Loucy (cell line): ENCODE data around the gene HS6ST3.
A peak's percentile ranks its signal among the peaks of the same experiment; 100 is the strongest.

Experiments
- H2AFZ ChIP-seq: fragments of 200-600 bp; sonication (generic); 2 replicates; pipeline ENCODE4 v1.6.0; 2016; ENCODE audit warnings: antibody characterized with exemption, mild to moderate bottlenecking, low read length, moderate library complexity
- H3F3A ChIP-seq: fragments of 200-600 bp; 2 replicates; pipeline ENCODE4 v1.6.0; 2016; ENCODE audit warnings: antibody characterized with exemption, low read depth, mild to moderate bottlenecking
- H3K27me3 ChIP-seq: fragments of 200-600 bp; sonication (generic); 2 replicates; pipeline ENCODE4 v1.6.1; 2014; ENCODE audit warnings: low read length, mild to moderate bottlenecking; ENCODE audit not compliant: insufficient read depth, poor library complexity, severe bottlenecking
- H3K36me3 ChIP-seq: fragments of 200-600 bp; sonication (generic); 2 replicates; pipeline ENCODE4 v1.6.1; 2016; ENCODE audit warnings: low read length; ENCODE audit not compliant: insufficient read depth
- H3K4me1 ChIP-seq: fragments of 200-600 bp; sonication (generic); 2 replicates; pipeline ENCODE4 v1.5.1; 2014; ENCODE audit warnings: low read length, mild to moderate bottlenecking; ENCODE audit not compliant: insufficient read depth, poor library complexity, severe bottlenecking
- H3K4me2 ChIP-seq: fragments of 200-600 bp; sonication (generic); 2 replicates; pipeline ENCODE4 v1.6.0; 2014; ENCODE audit warnings: antibody characterized with exemption, low read length, low read depth, mild to moderate bottlenecking; ENCODE audit not compliant: poor library complexity, severe bottlenecking
- H3K4me3 ChIP-seq: fragments of 200-600 bp; sonication (generic); 2 replicates; pipeline ENCODE4 v1.5.1; 2014; ENCODE audit warnings: low read length, mild to moderate bottlenecking, mixed read lengths; ENCODE audit not compliant: poor library complexity, severe bottlenecking
- H3K79me2 ChIP-seq: fragments of 200-600 bp; sonication (generic); 2 replicates; pipeline ENCODE4 v1.6.1; 2014; ENCODE audit warnings: low read length; ENCODE audit not compliant: insufficient read depth
- H3K9ac ChIP-seq: fragments of 200-600 bp; sonication (generic); 2 replicates; pipeline ENCODE4 v1.6.0; 2014; ENCODE audit warnings: mild to moderate bottlenecking, low read depth, low read length, moderate library complexity; ENCODE audit not compliant: poor library complexity, severe bottlenecking
- H3K9me2 ChIP-seq: fragments of 200-600 bp; sonication (generic); replicated peaks from 2 replicates; pipeline ENCODE4 v1.6.1; 2016; ENCODE audit warnings: low read depth, low read length, mixed read lengths
- H3K9me3 ChIP-seq: fragments of 200-600 bp; sonication (generic); 2 replicates; pipeline ENCODE4 v1.6.1; 2014; ENCODE audit warnings: mild to moderate bottlenecking, antibody characterized with exemption, low read length, low read depth; ENCODE audit not compliant: insufficient read depth
- H4K20me1 ChIP-seq: fragments of 200-600 bp; sonication (generic); 2 replicates; pipeline ENCODE4 v1.6.0; 2014; ENCODE audit warnings: antibody characterized with exemption, low read length, mild to moderate bottlenecking; ENCODE audit not compliant: insufficient read depth, poor library complexity, severe bottlenecking
- EZH2phosphoT487 ChIP-seq: fragments of 200-600 bp; IDR thresholded peaks from 2 replicates; pipeline ENCODE4 v1.6.1; 2018; ENCODE audit warnings: antibody characterized with exemption, mild to moderate bottlenecking, moderate library complexity, borderline replicate concordance
- TF ChIP-seq, protein P1 (sequence below): fragments of 200-600 bp; sonication (generic); conservative IDR thresholded peaks from 2 replicates; pipeline ENCODE4 v1.5.1; 2014; ENCODE audit warnings: mild to moderate bottlenecking, antibody characterized with exemption, low read length

The HS6ST3 gene

DNA sequence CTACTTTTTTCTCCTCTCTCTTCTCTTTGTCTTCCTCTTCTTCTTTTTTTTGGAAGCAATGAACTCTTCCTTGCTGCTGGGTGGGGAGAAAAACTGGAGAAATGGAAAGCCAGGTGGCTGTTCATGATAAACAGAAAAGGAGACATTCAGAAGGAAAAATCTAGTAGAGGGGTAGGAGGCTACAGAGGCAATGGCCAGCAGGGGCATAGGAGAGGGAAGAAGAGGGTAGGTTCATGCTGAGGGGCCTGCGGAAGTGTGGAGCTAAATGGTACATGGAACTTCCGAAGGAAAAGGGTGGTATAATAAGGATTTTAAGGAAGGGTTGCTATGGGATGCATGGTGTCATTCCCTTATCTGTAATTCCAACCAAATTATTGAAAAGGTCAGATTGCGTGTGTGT, 17.5 kb upstream of the HS6ST3 start:
- Histone ChIP-seq H3K4me3 (no peak overlapping the region), H3K9me3 (no peaks in the 10 kb centered on the region), H3K27me3 (no peaks in the 10 kb centered on the region), H2AFZ (no peak overlapping the region), H3K4me1 (no peaks in the 10 kb centered on the region), H4K20me1 (no peaks in the 10 kb centered on the region), H3K9me2 (no peaks in the 10 kb centered on the region), H3K4me2 (no peak overlapping the region), H3F3A (no peaks in the 10 kb centered on the region), H3K36me3 (no peaks in the 10 kb centered on the region), H3K79me2 (no peaks in the 10 kb centered on the region), H3K9ac (no peak overlapping the region)
- TF ChIP-seq, protein P1, sequence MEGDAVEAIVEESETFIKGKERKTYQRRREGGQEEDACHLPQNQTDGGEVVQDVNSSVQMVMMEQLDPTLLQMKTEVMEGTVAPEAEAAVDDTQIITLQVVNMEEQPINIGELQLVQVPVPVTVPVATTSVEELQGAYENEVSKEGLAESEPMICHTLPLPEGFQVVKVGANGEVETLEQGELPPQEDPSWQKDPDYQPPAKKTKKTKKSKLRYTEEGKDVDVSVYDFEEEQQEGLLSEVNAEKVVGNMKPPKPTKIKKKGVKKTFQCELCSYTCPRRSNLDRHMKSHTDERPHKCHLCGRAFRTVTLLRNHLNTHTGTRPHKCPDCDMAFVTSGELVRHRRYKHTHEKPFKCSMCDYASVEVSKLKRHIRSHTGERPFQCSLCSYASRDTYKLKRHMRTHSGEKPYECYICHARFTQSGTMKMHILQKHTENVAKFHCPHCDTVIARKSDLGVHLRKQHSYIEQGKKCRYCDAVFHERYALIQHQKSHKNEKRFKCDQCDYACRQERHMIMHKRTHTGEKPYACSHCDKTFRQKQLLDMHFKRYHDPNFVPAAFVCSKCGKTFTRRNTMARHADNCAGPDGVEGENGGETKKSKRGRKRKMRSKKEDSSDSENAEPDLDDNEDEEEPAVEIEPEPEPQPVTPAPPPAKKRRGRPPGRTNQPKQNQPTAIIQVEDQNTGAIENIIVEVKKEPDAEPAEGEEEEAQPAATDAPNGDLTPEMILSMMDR, result no peak
- TF ChIP-seq EZH2phosphoT487, result no peak

DNA sequence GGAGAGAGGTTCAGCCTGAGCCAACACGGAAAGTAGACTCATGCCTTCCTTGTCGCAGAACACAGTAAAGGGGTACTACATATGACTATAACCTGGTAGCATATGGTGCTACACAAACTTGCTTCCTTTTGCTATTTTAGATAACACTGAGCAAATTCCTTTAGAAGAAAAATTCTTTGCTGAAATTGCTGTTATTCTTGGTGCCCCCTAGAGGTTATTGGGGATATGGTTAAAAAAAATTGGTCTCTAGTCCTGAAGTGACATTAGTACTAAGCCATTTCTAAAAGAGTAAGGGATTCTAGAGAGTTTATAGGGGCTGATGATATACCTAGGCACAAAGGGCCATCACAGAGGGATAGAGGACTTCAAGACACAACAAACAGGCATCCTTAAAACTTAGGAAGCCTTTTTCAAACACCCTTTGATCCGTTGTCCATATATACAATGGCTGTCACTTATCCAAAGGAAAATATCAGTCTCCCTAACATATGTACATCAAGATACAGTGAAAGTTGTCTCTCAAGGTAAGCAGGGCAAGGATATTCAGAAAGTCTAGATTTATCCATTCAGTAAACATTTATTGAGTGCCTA, 13.9 kb upstream of the HS6ST3 start:
- Histone ChIP-seq H3K9me3 (no peaks in the 10 kb centered on the region), H3K4me1 (no peaks in the 10 kb centered on the region), H3K9ac (no peak overlapping the region), H3K36me3 (no peaks in the 10 kb centered on the region), H3K79me2 (no peaks in the 10 kb centered on the region), H3F3A (no peaks in the 10 kb centered on the region), H3K4me2 (no peak overlapping the region), H4K20me1 (no peaks in the 10 kb centered on the region), H3K27me3 (no peaks in the 10 kb centered on the region), H3K9me2 (no peaks in the 10 kb centered on the region), H2AFZ (no peak overlapping the region), H3K4me3 (no peak overlapping the region)
- TF ChIP-seq, protein P1, result peak; percentile 43
- TF ChIP-seq EZH2phosphoT487, result no peak

DNA sequence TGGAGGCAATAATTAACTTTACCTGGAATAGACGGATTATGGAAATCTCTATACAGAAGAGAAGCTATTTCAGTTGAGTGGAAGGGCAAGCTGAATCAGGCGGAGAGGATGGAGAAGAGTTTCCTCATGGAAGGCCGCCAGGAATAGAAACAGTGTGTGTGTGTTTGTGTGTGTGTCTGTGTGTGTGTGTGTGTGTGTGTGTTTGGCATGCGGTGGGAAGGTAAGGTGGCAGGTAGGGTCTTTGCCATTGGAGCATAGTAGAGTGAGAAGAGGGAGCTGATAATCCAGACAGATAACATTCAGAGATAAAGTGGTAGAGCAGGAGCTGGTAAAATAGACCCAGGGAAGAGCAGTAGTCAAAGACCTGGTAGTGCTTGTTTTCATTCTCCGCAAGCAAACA, 9.2 kb upstream of the HS6ST3 start:
- no peaks in the 10 kb centered on the region for H3K9me2 ChIP-seq
- no peaks in the 10 kb centered on the region for H3K79me2 ChIP-seq
- H3K9ac ChIP-seq, result no peak overlapping the region
- no peaks in the 10 kb centered on the region for H3K36me3 ChIP-seq
- no peaks in the 10 kb centered on the region for H3K27me3 ChIP-seq
- H3K4me1 ChIP-seq, result no peaks in the 10 kb centered on the region
- H3K4me2 ChIP-seq, result no peak overlapping the region
- no peaks in the 10 kb centered on the region for H4K20me1 ChIP-seq
- no peak overlapping the region for H3K4me3 ChIP-seq
- TF ChIP-seq EZH2phosphoT487, result no peak
- TF ChIP-seq, protein P1, result no peak
- H3F3A ChIP-seq, result no peaks in the 10 kb centered on the region
- no peaks in the 10 kb centered on the region for H3K9me3 ChIP-seq
- H2AFZ ChIP-seq, result no peak overlapping the region
